22Rv1 (cell line): ENCODE results near the gene TAF5L.

ENCODE experiments used
- CTCF ChIP-seq: fragments of 450-650 bp; IDR thresholded peaks from 2 replicates; pipeline ENCODE4 v1.5.1; 2017; ENCODE audit warnings: mild to moderate bottlenecking
- ZFX ChIP-seq: fragments of 450-650 bp; IDR thresholded peaks from 2 replicates; pipeline ENCODE4 v1.6.1; 2017; ENCODE audit warnings: antibody characterized with exemption, borderline replicate concordance

- TF ChIP-seq CTCF (no peak), ZFX (no peak)
Measured at GRCh38 chr1:229619614-229620013, 6.3 kb downstream of the TAF5L start.
